Ascending aorta (tissue), 2 donors: ENCODE results near the gene MINDY4. TPM values are rescaled to one million over a fixed set of nuclear protein-coding genes. Genes with fewer than 3 reads are reported as not detected.

ENCODE experiments used
- DNase-seq, 2 donors: peaks; one replicate each; pipeline ENCODE4 v3.0.0-alpha.2; 2019; ENCODE audit warnings: low spot score in 2 of 2
- H3K27ac ChIP-seq, 2 donors: fragments of 200-600 bp; sonication (generic); one replicate each; pipeline ENCODE4 v1.5.1; 2016 to 2017; ENCODE audit warnings: mild to moderate bottlenecking in 1 of 2
- H3K27me3 ChIP-seq: fragments of 200-600 bp; sonication (generic); one replicate; pipeline ENCODE4 v1.5.1; 2017
- H3K36me3 ChIP-seq, 2 donors: fragments of 200-600 bp; sonication (generic); one replicate each; pipeline ENCODE4 v1.5.1; 2016
- H3K4me1 ChIP-seq, 2 donors: fragments of 200-600 bp; sonication (generic); one replicate each; pipeline ENCODE4 v1.5.1; 2016 to 2017; ENCODE audit warnings: mild to moderate bottlenecking in 1 of 2
- H3K4me3 ChIP-seq, 2 donors: fragments of 200-600 bp; sonication (generic); one replicate each; pipeline ENCODE4 v1.5.1; 2016 to 2017; ENCODE audit warnings: mild to moderate bottlenecking in 1 of 2
- H3K9me3 ChIP-seq, 2 donors: fragments of 200-600 bp; sonication (generic); one replicate each; pipeline ENCODE4 v1.5.1; 2016
- CTCF ChIP-seq, 3 experiments: fragments of 200-600 bp in 2 of 3; fragments of 450-650 bp in 1 of 3; sonication (generic) in 2 of 3; IDR thresholded peaks; one replicate each; pipeline ENCODE4 v1.5.1; 2016 to 2019; ENCODE audit warnings: antibody characterized with exemption in 3 of 3, mild to moderate bottlenecking in 1 of 3, moderate library complexity in 1 of 3
- intact Hi-C: fragments of 100-400 bp; cut with DNase I; formaldehyde crosslinking; loops from one replicate; pipeline ENCODE4 v1.15.1; 2023
- total RNA-seq: library from RNA; depleted of rRNA; stranded (reverse); fragments of >200 nt; gene quantifications from one replicate; pipeline ENCODE4 v1.1.0, GENCODE V29; 2016

MINDY4 gene
- total RNA-seq, 1 donor from 2014 or later: 6.0 TPM

- Histone ChIP-seq H3K4me1 (peaks cover 29 to 60% of the 10 kb centered on the region in 2 donors), H3K36me3 (peaks cover 36 to 37% of the 10 kb centered on the region in 2 donors), H3K4me3 (peak overlapping the region; percentile 26 to 37)
These were observed 148.9 kb downstream of the MINDY4 start for GRCh38 chr7:30920021-30920583.

GRCh38 chr7:30920584-30921539 lies 149.6 kb downstream of the MINDY4 start:
- no peaks in the 10 kb centered on the region for H3K27me3 ChIP-seq
- peaks cover 44 to 45% of the 10 kb centered on the region in 2 donors for H3K36me3 ChIP-seq
- intact Hi-C loops: no loop called here
- H3K4me3 ChIP-seq: peak overlapping the region; percentile 26 to 37
- peak; percentile 69 to 90 for DNase-seq
- H3K27ac ChIP-seq: peak overlapping the region; percentile 92 to 97
- H3K9me3 ChIP-seq: no peaks in the 10 kb centered on the region
- TF ChIP-seq CTCF (IDR thresholded peaks at IDR 0.05): no peak
- peaks cover 29 to 58% of the 10 kb centered on the region in 2 donors for H3K4me1 ChIP-seq

More at GRCh38 chr7:30920021-30920583, 148.9 kb downstream of the MINDY4 start:
- peak overlapping the region; percentile 92 to 97 for H3K27ac ChIP-seq
- H3K27me3 ChIP-seq: no peaks in the 10 kb centered on the region
- intact Hi-C loops: no loop called here
- peak; percentile 12 to 73 for DNase-seq
- TF ChIP-seq CTCF (IDR thresholded peaks at IDR 0.05): no peak
- H3K9me3 ChIP-seq: no peaks in the 10 kb centered on the region

GRCh38 chr7:30921540-30922401 lies 150.6 kb downstream of the MINDY4 start:
- H3K4me1 ChIP-seq: peaks cover 29 to 53% of the 10 kb centered on the region in 2 donors
- intact Hi-C loops: no loop called here
- H3K27ac ChIP-seq: peak overlapping the region; percentile 92 to 97
- H3K4me3 ChIP-seq: peak overlapping the region in 1 of 2 donors; percentile 20
- H3K36me3 ChIP-seq: peaks cover 53 to 54% of the 10 kb centered on the region in 2 donors
- H3K9me3 ChIP-seq: no peaks in the 10 kb centered on the region
- TF ChIP-seq CTCF (IDR thresholded peaks at IDR 0.05): no peak
- DNase-seq: peak; percentile 7 to 64
- no peaks in the 10 kb centered on the region for H3K27me3 ChIP-seq

GRCh38 chr7:30922596-30922995 lies 151.4 kb downstream of the MINDY4 start:
- H3K36me3 ChIP-seq: peaks cover 57 to 62% of the 10 kb centered on the region in 2 donors

More at GRCh38 chr7:30922596-30922995, 151.4 kb downstream of the MINDY4 start:
- Histone ChIP-seq H3K9me3 (no peaks in the 10 kb centered on the region), H3K4me1 (peaks cover 29 to 45% of the 10 kb centered on the region in 2 donors), H3K27ac (peak overlapping the region; percentile 92 to 97), H3K27me3 (no peaks in the 10 kb centered on the region), H3K4me3 (no peak overlapping the region)
- intact Hi-C loops: no loop called here
- peak; percentile 7 to 64 for DNase-seq
- no peak for TF ChIP-seq CTCF (IDR thresholded peaks at IDR 0.05)
